HepG2 (cell line): ENCODE data around the gene APBB2. TPM values are rescaled to one million over a fixed set of nuclear protein-coding genes. Genes with fewer than 3 reads are reported as not detected.

Source experiments
- E2F5 ChIP-seq: sonication (generic); formaldehyde crosslinking; conservative IDR thresholded peaks from 2 replicates; pipeline ENCODE4 v1.4.0; 2020; ENCODE audit warnings: missing genetic modification reagents
- IRF1 ChIP-seq: sonication (generic); formaldehyde crosslinking; IDR thresholded peaks from 2 replicates; pipeline ENCODE4 v1.4.0; 2020; ENCODE audit warnings: low read depth, mild to moderate bottlenecking, missing genetic modification reagents
- LBX2 ChIP-seq: sonication (generic); formaldehyde crosslinking; IDR thresholded peaks from 2 replicates; pipeline ENCODE4 v1.5.0; 2020; ENCODE audit warnings: missing genetic modification reagents, mild to moderate bottlenecking, borderline replicate concordance
- LRRFIP1 ChIP-seq: sonication (generic); formaldehyde crosslinking; conservative IDR thresholded peaks from 2 replicates; pipeline ENCODE4 v1.4.0; 2020; ENCODE audit warnings: missing genetic modification reagents
- MAF1 ChIP-seq: sonication (generic); formaldehyde crosslinking; IDR thresholded peaks from 2 replicates; pipeline ENCODE4 v1.5.0; 2020; ENCODE audit warnings: missing genetic modification reagents, borderline replicate concordance
- PRDM10 ChIP-seq: sonication (generic); formaldehyde crosslinking; IDR thresholded peaks from 2 replicates; pipeline ENCODE4 v1.4.0; 2020; ENCODE audit warnings: low read depth, missing genetic modification reagents
- TRIM22 ChIP-seq: fragments of 450-650 bp; IDR thresholded peaks from 2 replicates; pipeline ENCODE4 v1.6.1; 2017
- ZBTB14 ChIP-seq: sonication (generic); formaldehyde crosslinking; IDR thresholded peaks from 2 replicates; pipeline ENCODE4 v1.4.0; 2020; ENCODE audit warnings: missing genetic modification reagents
- ZHX1 ChIP-seq: sonication (generic); formaldehyde crosslinking; IDR thresholded peaks from 2 replicates; pipeline ENCODE4 v1.8.1; 2022; ENCODE audit warnings: low read depth, mild to moderate bottlenecking, missing genetic modification reagents
- ZNF251 ChIP-seq: sonication (generic); formaldehyde crosslinking; IDR thresholded peaks from 2 replicates; pipeline ENCODE4 v1.9.0; 2021; ENCODE audit warnings: mild to moderate bottlenecking, missing genetic modification reagents
- ZNF614 ChIP-seq: IDR thresholded peaks from 2 replicates; pipeline ENCODE4 v1.6.1; 2018; ENCODE audit warnings: missing biosample characterization, missing genetic modification reagents, inconsistent platforms, borderline replicate concordance
- ZNF704 ChIP-seq: sonication (generic); formaldehyde crosslinking; IDR thresholded peaks from 2 replicates; pipeline ENCODE4 v1.8.1; 2023; ENCODE audit warnings: mild to moderate bottlenecking, inconsistent platforms, moderate library complexity, missing genetic modification reagents, borderline replicate concordance
- polyA plus RNA-seq, 8 experiments: library from polyadenylated mRNA; depleted of rRNA in 3 of 8; stranded (reverse) in 7 of 8; unstranded in 1 of 8; fragments of >200 nt; fragmentation: Illumina TruSeq in 4 of 8; extraction: Trizol in 4 of 8; gene quantifications; 2 replicates each; pipeline versions ENCODE4 v1.2.1 to v1.2.3, GENCODE V29; 2011 to 2016; ENCODE audit warnings: low read depth in 4 of 8, missing spikeins in 1 of 8, mixed read lengths in 1 of 8; ENCODE audit not compliant: insufficient read depth in 1 of 8
- total RNA-seq, 5 experiments: library from RNA; depleted of rRNA; stranded (reverse); fragments of >200 nt; fragmentation: Illumina TruSeq; extraction: Trizol; gene quantifications; 2 replicates each; pipeline ENCODE4 v1.2.3, GENCODE V29; 2016; ENCODE audit warnings: low read depth in 1 of 5

APBB2 gene
- total and polyA plus RNA-seq, 2 of the 13 experiments (the other 11 are each of a cell fraction or from before 2014, with no cell fraction given) = 11.7 to 17.0 TPM

GRCh38 chr4:41132055-41132683 lies 82.2 kb downstream of the APBB2 start (continued):
- TF ChIP-seq ZNF704 (CRISPR knock-in tag) (no peak), LRRFIP1 (CRISPR knock-in tag) (no peak), ZHX1 (CRISPR knock-in tag) (no peak), ZBTB14 (CRISPR knock-in tag) (no peak), ZNF614 (peak; percentile 62), IRF1 (no peak), TRIM22 (no peak), ZNF251 (CRISPR knock-in tag) (no peak), E2F5 (no peak), LBX2 (CRISPR knock-in tag) (no peak), PRDM10 (CRISPR knock-in tag) (no peak), MAF1 (CRISPR knock-in tag) (no peak)
